Loucy (cell line): Measurements from ENCODE around the gene PALD1.

ENCODE experiments used
- EZH2phosphoT487 ChIP-seq: fragments of 200-600 bp; IDR thresholded peaks from 2 replicates; pipeline ENCODE4 v1.6.1; 2018; ENCODE audit warnings: antibody characterized with exemption, mild to moderate bottlenecking, moderate library complexity, borderline replicate concordance
- TF ChIP-seq, protein P1 (sequence below): fragments of 200-600 bp; sonication (generic); conservative IDR thresholded peaks from 2 replicates; pipeline ENCODE4 v1.5.1; 2014; ENCODE audit warnings: mild to moderate bottlenecking, antibody characterized with exemption, low read length

DNA sequence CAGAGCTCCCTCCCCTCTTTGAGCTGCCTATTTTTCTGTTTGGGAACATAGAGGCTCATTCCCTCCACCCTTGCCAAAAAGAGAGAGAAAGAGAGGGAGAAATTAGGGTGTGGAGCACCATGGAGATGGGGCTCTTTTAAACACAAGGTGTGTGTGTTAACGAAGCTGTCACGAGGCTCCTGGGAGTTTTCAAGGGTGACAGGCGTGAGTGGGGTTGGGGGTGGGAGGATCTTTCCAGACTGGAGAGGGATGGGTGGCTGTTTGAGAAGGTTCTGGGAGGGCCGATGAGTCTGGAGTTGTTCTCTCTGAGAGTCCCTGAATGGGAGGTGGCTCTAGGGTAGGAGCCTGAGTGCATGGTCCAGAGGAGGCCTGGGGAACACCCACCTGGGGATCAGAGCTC is 45.0 kb downstream of the PALD1 start:
- TF ChIP-seq, protein P1, sequence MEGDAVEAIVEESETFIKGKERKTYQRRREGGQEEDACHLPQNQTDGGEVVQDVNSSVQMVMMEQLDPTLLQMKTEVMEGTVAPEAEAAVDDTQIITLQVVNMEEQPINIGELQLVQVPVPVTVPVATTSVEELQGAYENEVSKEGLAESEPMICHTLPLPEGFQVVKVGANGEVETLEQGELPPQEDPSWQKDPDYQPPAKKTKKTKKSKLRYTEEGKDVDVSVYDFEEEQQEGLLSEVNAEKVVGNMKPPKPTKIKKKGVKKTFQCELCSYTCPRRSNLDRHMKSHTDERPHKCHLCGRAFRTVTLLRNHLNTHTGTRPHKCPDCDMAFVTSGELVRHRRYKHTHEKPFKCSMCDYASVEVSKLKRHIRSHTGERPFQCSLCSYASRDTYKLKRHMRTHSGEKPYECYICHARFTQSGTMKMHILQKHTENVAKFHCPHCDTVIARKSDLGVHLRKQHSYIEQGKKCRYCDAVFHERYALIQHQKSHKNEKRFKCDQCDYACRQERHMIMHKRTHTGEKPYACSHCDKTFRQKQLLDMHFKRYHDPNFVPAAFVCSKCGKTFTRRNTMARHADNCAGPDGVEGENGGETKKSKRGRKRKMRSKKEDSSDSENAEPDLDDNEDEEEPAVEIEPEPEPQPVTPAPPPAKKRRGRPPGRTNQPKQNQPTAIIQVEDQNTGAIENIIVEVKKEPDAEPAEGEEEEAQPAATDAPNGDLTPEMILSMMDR, result no peak
- TF ChIP-seq EZH2phosphoT487, result no peak
